ENCODE data around the gene ADRM1. TPM values are rescaled to one million over a fixed set of nuclear protein-coding genes. Genes with fewer than 3 reads are reported as not detected.

The ADRM1 gene
- total RNA-seq (2021), result 146 to 160 TPM (median 147 TPM) in 3 replicates
- Bru-seq, nascent RNA, result percentile 80 among the genes with signal in this experiment
- long read RNA-seq, experiment 1, transcript ADRM1-205 (9 exons, 1,361 nt), result minor isoform, 55 of 943 reads
- long read RNA-seq, experiment 1, transcript ADRM1-201 (10 exons, 1,478 nt), result major isoform, 649 of 943 reads
- long read RNA-seq, experiment 1, partial matches to known transcripts, result 47 of 943 reads
- long read RNA-seq, experiment 1, other reads (novel, unspliced or antisense), result 192 of 943 reads
- long read RNA-seq, experiment 2, transcript ADRM1-201 (10 exons, 1,478 nt), result major isoform, 101 of 202 reads
- long read RNA-seq, experiment 2, transcript ADRM1-205 (9 exons, 1,361 nt), result minor isoform, 10 of 202 reads
- long read RNA-seq, experiment 2, partial matches to known transcripts, result 69 of 202 reads
- long read RNA-seq, experiment 2, other reads (novel, unspliced or antisense), result 22 of 202 reads
- long read RNA-seq, experiment 3, transcript ADRM1-201 (10 exons, 1,478 nt), result major isoform, 18 of 26 reads
- long read RNA-seq, experiment 3, partial matches to known transcripts, result 4 of 26 reads
- long read RNA-seq, experiment 3, other reads (novel, unspliced or antisense), result 4 of 26 reads

- Mint-ChIP-seq H3K4me3 (peak within 1 kb of the TSS; percentile 86), H3K27me3 (ENCODE audit: low read depth) (no peaks in the 10 kb centered on the region), H3K27ac (peak within 1 kb of the TSS; percentile 96), H3K9me3 (no peaks in the 10 kb centered on the region), H3K4me1 (peaks cover 18% of the 10 kb centered on the region), H3K36me3 (peaks cover 22% of the 10 kb centered on the region)
- ChIA-PET CTCF (interaction anchor here (0.6 to 2.4 kb wide), 21 partner anchors 10 to 611 kb away, joined by 3 to 28 read pairs (median 4); partner anchors contain the start of genes LAMA5 and RPS21), POLR2A (interaction anchor here (0.6 to 1.0 kb wide), 3 partner anchors 64 to 173 kb away, joined by 4 read pairs; partner anchors contain the start of gene LAMA5)
- peak; percentile 98 for DNase-seq (ENCODE audit: low spot score)
- peak; percentile 80 for ATAC-seq
- TF ChIP-seq ZNF532 (CRISPR knock-in tag; IDR thresholded peaks at IDR 0.05; ENCODE audit: borderline replicate concordance), result no peak
- peak; percentile 32; the same call in 1 of the 2 replicates for TF ChIP-seq ZNF416 (CRISPR knock-in tag; IDR thresholded peaks at IDR 0.05)
- TF ChIP-seq MAX (CRISPR knock-in tag; IDR thresholded peaks at IDR 0.05), result 0 out of 2 replicates have a peak, but pooled peaks have one; percentile 42
- no peak; the same call in 1 of the 2 replicates for TF ChIP-seq ESRRA (CRISPR knock-in tag; IDR thresholded peaks at IDR 0.05; ENCODE audit: borderline replicate concordance)
- TF ChIP-seq MYBL2 (CRISPR knock-in tag; IDR thresholded peaks at IDR 0.05), result no peak
- peak; percentile 79; the same call in 1 of the 2 replicates for TF ChIP-seq ETV6 (CRISPR knock-in tag; IDR thresholded peaks at IDR 0.05)
- peak; percentile 83 for TF ChIP-seq GABPB1 (CRISPR knock-in tag; IDR thresholded peaks at IDR 0.05)
- no peak for TF ChIP-seq ELF4 (CRISPR knock-in tag; IDR thresholded peaks at IDR 0.05; ENCODE audit: low read depth)
- no peak for TF ChIP-seq ZNF512 (CRISPR knock-in tag; IDR thresholded peaks at IDR 0.05; ENCODE audit: borderline replicate concordance)
- TF ChIP-seq PRDM15 (CRISPR knock-in tag; IDR thresholded peaks at IDR 0.05), result no peak
- no peak for TF ChIP-seq ZNF232 (CRISPR knock-in tag; IDR thresholded peaks at IDR 0.05)
- no peak for TF ChIP-seq PRRX2 (CRISPR knock-in tag; IDR thresholded peaks at IDR 0.05)
- TF ChIP-seq SMAD4 (CRISPR knock-in tag; IDR thresholded peaks at IDR 0.05), result no peak
- TF ChIP-seq TEAD4 (CRISPR knock-in tag; IDR thresholded peaks at IDR 0.05), result no peak
- TF ChIP-seq RELA (CRISPR knock-in tag; IDR thresholded peaks at IDR 0.05; ENCODE audit: borderline replicate concordance), result no peak
- no peak for TF ChIP-seq ZNF317 (CRISPR knock-in tag; IDR thresholded peaks at IDR 0.05; ENCODE audit: borderline replicate concordance, low read depth)
- TF ChIP-seq USF2 (CRISPR knock-in tag; IDR thresholded peaks at IDR 0.05), result no peak
- no peak for TF ChIP-seq E2F4 (CRISPR knock-in tag; IDR thresholded peaks at IDR 0.05; ENCODE audit: borderline replicate concordance, low read depth)
- peak; percentile 19; the same call in 1 of the 2 replicates for TF ChIP-seq E2F5 (CRISPR knock-in tag; IDR thresholded peaks at IDR 0.05)
- no peak for TF ChIP-seq SMAD3 (CRISPR knock-in tag; IDR thresholded peaks at IDR 0.05; ENCODE audit: borderline replicate concordance)
- TF ChIP-seq MXD4 (CRISPR knock-in tag; IDR thresholded peaks at IDR 0.05; ENCODE audit: borderline replicate concordance), result no peak
Measured at GRCh38 chr20:62302341-62303061, at the start of gene ADRM1. Gene ADRM1, plus strand, starts transcription at chr20:62302997. Its CDS starts 572 bp downstream, at chr20:62303569.
